Neural progenitor cell (in vitro differentiated cells): ENCODE measurements around the gene EXOG.

Experiments
- CTCF ChIP-seq: fragments of 200-600 bp; sonication (generic); IDR thresholded peaks from 2 replicates; pipeline ENCODE4 v1.5.1; 2017; ENCODE audit warnings: antibody characterized with exemption, mild to moderate bottlenecking
- EZH2 ChIP-seq: fragments of 200-600 bp; sonication (generic); IDR thresholded peaks from 2 replicates; pipeline ENCODE4 v1.6.1; 2017; ENCODE audit warnings: antibody characterized with exemption, mild to moderate bottlenecking, moderate library complexity
- EZH2phosphoT487 ChIP-seq: fragments of 200-600 bp; sonication (generic); IDR thresholded peaks from 2 replicates; pipeline ENCODE4 v1.6.1; 2017; ENCODE audit warnings: antibody characterized with exemption

GRCh38 chr3:38563886-38564270, 67.7 kb downstream of the EXOG start:
- no peak for TF ChIP-seq CTCF
- no peak for TF ChIP-seq EZH2phosphoT487
- no peak for TF ChIP-seq EZH2
